CD4-positive, alpha-beta T cell treated with Interleukin-6 at 100 ng/mL for 8 hours (primary cell): ENCODE measurements around the gene ZNF423.
"Not testable (repeated sequence)": the region's sequence is repeated elsewhere in the genome, so short reads cannot be mapped to it uniquely, and the experiment has no call there.

Experiments used
- DNase-seq: peaks from one replicate; pipeline ENCODE4 v3.0.0-alpha.2; 2020; ENCODE audit warnings: mixed read lengths, low spot score

The ZNF423 gene

GRCh38 chr16:49696414-49697101 is 159.4 kb downstream of the ZNF423 start:
- no peak for DNase-seq

- DNase-seq = no peak
Observed at GRCh38 chr16:49695782-49696413, 160.0 kb downstream of the ZNF423 start.

DNA sequence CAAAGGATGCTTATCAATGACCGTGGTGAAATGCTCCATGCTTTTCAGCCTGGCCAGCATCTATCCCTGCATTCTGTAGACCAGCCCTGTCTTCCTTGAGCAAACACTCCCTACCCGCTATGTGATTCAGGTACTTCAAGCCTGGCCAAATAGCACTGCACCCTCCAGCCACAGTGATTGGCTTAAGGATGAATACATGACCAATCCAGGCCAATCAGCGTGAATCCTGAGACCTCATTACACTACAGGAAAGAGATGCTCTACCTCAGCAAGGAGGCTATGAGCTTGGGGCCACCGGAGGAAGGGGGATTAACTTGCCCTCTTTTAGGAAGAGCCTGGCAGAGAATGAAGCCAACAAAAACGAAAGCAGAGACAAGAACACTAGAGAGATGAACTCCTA is 162.5 kb downstream of the ZNF423 start:
- DNase-seq = no peak

DNA sequence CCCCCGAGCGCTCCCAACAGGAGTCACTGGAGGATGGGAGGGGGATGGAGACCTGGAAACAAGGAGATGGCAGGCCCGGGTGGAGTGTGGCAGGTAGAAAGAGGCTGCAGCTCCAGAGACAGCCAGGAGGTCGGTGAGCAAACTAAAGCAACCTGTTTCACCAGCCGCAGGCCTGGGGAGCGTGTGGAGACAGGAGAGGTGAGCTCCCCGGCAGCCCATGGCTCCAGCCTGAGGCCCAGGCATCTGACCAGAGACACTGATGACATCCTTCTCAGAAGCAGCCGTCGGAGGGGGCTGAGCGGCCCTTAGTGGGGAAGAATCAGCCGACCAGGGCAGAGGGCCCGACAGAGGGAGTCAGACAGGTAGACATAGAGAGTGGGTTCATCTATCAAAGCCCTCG is 165.1 kb downstream of the ZNF423 start:
- no peak for DNase-seq

- DNase-seq = no peak
Observed at GRCh38 chr16:49688036-49688697, 167.7 kb downstream of the ZNF423 start.

- no peak for DNase-seq
Observed at GRCh38 chr16:49687476-49688002, 168.4 kb downstream of the ZNF423 start.

DNA sequence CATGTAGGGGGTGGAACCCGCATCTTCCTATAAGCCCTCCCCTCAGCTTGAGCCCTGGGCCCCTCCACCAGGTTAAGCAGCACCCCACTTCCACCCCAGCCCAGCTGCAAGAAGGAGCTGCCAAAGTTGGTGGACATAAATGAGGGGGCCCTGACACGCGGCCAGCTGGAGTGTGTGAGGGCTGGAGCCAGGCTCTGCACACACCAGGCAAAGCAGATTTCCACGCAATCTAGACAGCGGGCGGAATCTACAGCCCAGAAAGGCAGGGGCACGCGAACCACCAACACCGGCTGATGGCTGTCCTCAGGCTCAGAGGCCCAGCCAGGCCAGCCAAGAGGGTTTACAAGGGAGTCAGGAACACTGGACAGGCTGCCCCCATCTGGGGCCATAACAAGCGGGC is 171.2 kb downstream of the ZNF423 start:
- DNase-seq = no peak

- DNase-seq = no peak
Observed at GRCh38 chr16:49682577-49683165, 173.2 kb downstream of the ZNF423 start.

GRCh38 chr16:49681217-49681883 is 174.6 kb downstream of the ZNF423 start:
- DNase-seq = no peak

GRCh38 chr16:49679095-49679494 is 176.8 kb downstream of the ZNF423 start:
- DNase-seq = no peak

DNA sequence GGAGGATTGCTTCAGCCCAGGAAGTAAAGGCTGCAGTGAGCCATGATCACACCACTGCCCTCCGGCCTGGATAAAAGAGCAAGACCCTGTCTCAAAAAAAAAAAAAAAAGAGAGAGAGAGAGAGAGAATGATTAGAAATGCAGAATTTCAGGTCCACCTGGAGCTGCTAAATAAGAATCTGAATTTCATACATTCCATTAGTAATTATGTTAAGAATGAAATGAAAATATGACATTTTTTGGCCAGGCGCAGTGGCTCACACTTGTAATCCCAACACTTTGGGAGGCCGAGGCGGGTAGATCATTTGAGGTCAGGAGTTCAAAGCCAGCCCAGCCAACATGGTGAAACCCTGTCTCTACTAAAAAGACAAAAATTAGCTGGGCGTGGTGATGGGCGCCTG is 178.3 kb downstream of the ZNF423 start:
- not testable (repeated sequence) for DNase-seq

DNA sequence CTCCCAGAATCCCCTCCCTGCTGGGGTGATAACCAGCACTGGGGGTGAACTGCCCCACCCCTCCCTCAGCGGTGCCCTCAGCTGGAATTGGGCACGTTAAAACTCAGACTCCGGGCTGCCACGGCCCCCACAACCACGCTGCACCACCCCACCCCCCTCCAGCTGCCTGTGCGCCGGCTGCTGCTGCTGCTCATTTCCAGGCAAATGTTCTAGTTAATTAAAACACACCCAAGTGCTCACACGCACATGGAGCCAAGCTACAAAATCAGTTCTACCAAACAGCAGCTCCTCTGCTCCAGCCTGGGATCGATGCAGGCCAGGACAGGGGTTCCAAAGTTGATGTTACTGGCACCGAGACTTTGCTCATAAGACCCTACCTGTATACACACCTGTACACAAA is 180.5 kb downstream of the ZNF423 start:
- DNase-seq = no peak

- DNase-seq = no peak
Observed at GRCh38 chr16:49674990-49675389, 180.9 kb downstream of the ZNF423 start.

DNA sequence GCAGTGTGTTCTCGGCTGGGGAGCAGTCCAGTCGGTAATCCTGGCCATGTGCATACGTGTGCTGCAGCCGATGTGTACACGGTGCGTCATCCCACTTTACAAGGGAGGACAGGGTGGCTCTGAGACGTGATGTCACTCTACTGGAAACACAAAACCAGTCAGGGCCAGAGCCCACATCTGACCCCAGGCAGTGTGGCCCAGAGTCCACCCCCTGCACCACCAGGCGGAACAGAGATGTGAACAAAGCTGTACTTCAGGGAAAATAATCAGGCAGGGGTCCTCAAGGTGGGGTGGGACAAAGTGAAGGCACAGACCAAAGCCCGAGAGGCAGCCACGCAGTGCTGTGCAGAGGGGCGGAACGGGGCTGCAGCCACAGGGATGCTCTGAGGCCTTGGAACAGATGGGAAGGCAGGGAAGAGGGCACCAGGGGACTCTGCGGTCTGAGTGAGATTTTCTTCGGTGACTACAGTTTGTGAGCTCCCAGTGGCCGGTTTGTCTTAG is 181.5 kb downstream of the ZNF423 start:
- DNase-seq = no peak

DNA sequence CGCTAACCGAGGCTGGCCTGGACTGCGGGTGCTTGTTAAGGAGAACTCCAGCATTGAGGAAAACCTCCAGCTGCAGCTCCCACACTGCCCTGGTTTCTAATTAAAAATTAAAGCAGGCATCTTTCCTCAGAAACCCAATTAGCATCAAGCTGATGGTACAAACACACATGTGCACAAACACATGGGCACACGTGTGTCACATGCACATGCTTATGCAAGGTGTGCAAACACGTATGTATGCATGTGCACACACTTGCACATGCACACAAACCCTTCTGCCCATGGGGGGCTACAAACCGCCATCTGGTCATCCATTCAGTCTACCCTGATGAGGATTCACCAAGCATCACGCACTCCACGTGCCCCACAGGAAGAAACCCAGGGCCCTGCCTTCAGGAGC is 182.5 kb downstream of the ZNF423 start:
- DNase-seq = no peak

DNA sequence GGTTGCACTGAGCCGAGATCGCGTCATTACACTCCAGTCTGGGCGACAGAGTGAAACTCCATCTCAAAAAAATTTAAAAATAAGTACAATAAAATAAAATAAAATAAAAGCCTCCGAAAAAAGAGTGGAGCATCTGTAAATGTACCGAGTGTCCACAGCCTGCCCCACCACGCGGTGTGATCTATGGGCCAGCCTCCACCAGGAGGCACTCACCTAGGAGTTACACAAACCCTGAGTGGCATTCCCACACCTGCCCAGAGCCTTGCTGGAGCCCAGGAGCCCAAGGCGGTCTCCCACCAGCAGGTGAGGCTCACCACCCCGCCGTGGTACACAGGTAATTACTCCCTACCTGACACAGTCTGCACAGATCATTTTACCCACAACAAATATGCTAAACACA is 183.2 kb downstream of the ZNF423 start:
- no peak for DNase-seq

- DNase-seq = no peak
Observed at GRCh38 chr16:49671333-49671732, 184.6 kb downstream of the ZNF423 start.

DNA sequence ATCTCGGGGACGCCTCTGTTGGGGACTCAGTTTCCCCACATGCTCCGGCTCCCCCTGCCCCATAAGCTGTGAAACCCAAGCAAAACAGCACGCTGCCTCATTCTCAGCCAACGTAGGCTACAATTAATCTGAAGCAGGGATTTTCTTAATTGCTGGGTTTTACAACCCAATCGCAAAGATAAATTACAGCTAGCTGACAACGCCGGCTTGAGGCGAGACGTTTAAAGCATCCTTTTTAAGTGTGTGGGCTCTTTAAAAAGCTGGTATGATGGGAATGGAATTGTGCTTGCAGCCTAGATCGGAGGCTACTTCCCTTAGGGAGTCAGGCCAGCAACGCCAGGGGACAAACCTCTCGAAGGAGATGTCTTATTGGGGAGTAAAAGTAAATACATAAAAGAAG is 185.3 kb downstream of the ZNF423 start:
- no peak for DNase-seq

DNA sequence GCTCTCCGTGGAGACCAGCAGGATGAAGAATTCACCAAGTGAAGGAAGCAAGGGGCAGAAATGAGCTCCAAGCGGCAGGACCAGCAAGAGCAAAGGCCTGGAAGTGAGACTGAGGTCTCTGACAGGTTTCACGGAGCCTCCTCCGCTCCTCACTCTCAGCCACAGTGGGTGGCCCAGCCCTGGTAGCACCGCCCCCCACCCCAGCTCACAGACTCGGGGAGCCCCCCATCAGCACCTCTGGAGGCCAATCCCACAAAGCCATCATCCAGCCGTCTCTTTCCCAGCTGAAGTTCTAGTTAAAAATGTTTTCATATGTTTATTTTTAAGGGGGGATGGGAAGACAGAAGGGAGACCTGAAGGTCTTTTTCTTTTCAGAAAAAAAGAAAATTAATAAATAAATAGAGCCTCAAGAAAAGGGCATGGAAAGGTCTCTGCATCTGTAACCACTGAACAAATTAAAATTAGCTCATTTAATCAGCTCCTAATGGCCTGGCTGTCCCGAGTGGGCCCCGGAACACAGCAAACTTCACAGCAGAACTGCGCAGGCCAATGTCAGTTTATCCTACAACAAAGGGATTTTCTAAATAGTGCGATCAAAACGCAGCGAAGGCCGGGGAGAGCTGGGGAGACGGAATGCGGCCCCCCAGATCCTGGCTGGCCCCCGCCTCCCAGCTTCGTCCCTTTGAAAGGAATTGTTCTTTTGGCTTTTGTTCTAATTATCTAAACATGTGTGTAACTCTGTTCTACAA is 190.3 kb downstream of the ZNF423 start:
- no peak for DNase-seq

DNA sequence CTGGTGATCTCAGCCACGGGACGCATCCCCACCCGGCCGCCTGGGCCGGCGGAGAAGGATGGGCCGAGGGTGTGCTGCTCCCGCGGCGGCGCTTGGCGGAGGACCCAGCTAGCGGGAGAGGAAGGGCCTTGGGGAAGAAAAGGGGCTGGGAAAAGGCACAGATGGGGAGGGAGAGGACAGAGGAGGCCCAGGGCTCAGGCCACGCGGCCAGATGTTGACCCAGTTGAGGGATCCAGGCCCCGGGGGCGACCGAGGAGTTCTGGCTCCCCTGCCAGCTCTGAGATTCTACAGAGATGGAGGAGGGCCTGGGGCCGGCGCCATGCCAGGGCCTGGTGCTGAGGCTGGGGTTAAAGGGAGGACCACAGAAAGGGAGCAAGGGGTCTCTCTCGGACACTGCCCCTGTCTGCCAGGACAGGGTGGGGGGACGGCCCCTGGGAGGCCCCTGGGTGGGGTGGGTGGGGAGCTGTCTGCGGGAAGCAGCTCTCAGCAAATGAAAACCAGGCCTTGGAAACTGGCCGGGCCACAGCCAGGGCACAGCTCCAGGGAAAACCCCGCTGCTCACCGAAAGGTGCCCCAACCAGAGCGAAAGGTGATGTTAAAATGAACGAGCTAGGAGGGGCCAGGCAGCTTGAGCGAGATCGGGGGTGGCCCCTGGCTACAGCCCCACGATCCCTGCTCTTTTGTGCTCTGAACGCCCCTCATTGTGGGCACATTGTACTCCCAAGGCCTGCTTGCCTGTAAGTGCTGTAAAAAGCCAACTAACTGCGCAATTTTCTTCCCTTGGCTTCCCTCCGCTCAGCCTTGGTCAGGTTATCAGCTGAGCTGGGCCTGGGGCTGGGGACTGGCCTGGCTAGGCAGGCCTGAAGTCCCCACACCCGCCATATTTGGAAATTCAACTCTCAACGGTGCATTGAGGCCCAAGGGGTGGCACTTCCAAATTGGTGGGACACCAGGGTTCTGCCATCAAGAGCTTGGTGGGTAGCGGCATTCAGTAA is 191.4 kb downstream of the ZNF423 start:
- no peak for DNase-seq
